Right lobe of liver (tissue), 6 donors: ENCODE measurements around the gene MRPL52. TPM values are rescaled to one million over a fixed set of nuclear protein-coding genes. Genes with fewer than 3 reads are reported as not detected.

ENCODE experiments used
- ATAC-seq, 4 donors: fragments of 200-7000 bp; cut with Tn5 transposase; one replicate each; pipeline ENCODE4 v1.9.1; 2020; ENCODE audit warnings: mild to moderate bottlenecking in 4 of 4, moderate library complexity in 4 of 4
- DNase-seq, 3 donors: peaks; one replicate each; pipeline ENCODE4 v3.0.0-alpha.2; 2020
- H3K27ac ChIP-seq, 3 donors: fragments of 200-600 bp; one replicate each; pipeline ENCODE4 v1.8.0; 2022
- H3K27me3 ChIP-seq, 2 donors: fragments of 200-600 bp; one replicate each; pipeline ENCODE4 v1.8.0; 2022
- H3K36me3 ChIP-seq, 4 donors: fragments of 200-600 bp; sonication (generic) in 1 of 4; one replicate each; pipeline versions ENCODE4 v1.5.1 to v1.8.0; 2017 to 2022; ENCODE audit warnings: control low read depth in 1 of 4
- H3K4me1 ChIP-seq, 4 donors: fragments of 200-600 bp; sonication (generic) in 1 of 4; one replicate each; pipeline versions ENCODE4 v1.5.1 to v1.8.0; 2017 to 2022; ENCODE audit warnings: control low read depth in 1 of 4
- H3K4me3 ChIP-seq, 3 donors: fragments of 200-600 bp; one replicate each; pipeline ENCODE4 v1.8.0; 2022
- H3K9me3 ChIP-seq, 4 donors: fragments of 200-600 bp; sonication (generic) in 1 of 4; one replicate each; pipeline versions ENCODE4 v1.5.1 to v1.8.0; 2017 to 2022; ENCODE audit warnings: control low read depth in 1 of 4
- CTCF ChIP-seq, 4 donors: fragments of 200-600 bp in 3 of 4; fragments of 450-650 bp in 1 of 4; IDR thresholded peaks; one replicate each; pipeline versions ENCODE4 v1.5.1 to v1.8.0; 2016 to 2022; ENCODE audit warnings: antibody characterized with exemption in 4 of 4, mild to moderate bottlenecking in 2 of 4
- POLR2A ChIP-seq: fragments of 450-650 bp; IDR thresholded peaks from one replicate; pipeline ENCODE4 v1.6.1; 2017; ENCODE audit warnings: antibody characterized with exemption, mild to moderate bottlenecking
- WGBS: methylation state at CpG from one replicate; pipeline ENCODE4 v1.1.6; 2018; ENCODE audit warnings: low coverage, low lambda C conversion rate; ENCODE audit not compliant: insufficient coverage; ENCODE audit errors: missing lambda C conversion rate; 5-methylcytosine and 5-hydroxymethylcytosine counted together
- intact Hi-C, 2 donors: fragments of 100-400 bp; cut with DNase I; formaldehyde crosslinking; loops; one replicate each; pipeline versions ENCODE4 v1.11.2 to v1.14.1; 2022
- total RNA-seq, 6 experiments: library from RNA; depleted of rRNA in 2 of 6; stranded (reverse); fragments of >200 nt in 2 of 6; fragmentation: NEBNext Ultra II Directional in 3 of 6; extraction: Animal tissue kit (Norgen Biotek cat#: 25700) in 3 of 6; gene quantifications; one replicate each; pipeline versions ENCODE4 v1.1.0 to v1.2.4, GENCODE V29; 2016 to 2023
- donor health status: DM: no; HTN: yes; CAD: no.
- donor health status: DM: no; HTN: no; CAD: no.
- donor health status: DM: no; HTN: no; CAD: no.
- donor health status: DM: no; HTN: yes; CAD: no.
- donor health status: DM: no; HTN: yes; CAD: no.

Gene MRPL52
- total RNA-seq, 6 experiments from 2014 or later, result 42.0 to 96.6 (median 47.6) TPM

GRCh38 chr14:22807432-22808087, 22.1 kb upstream of the MRPL52 start:
- H3K4me3 ChIP-seq, result no peak overlapping the region
- no peaks in the 10 kb centered on the region for H3K9me3 ChIP-seq
- intact Hi-C loops, result no loop called here
- no peak for DNase-seq
- WGBS, result 58% methylated on average over 8 of the region's 13 CpGs
- H3K4me1 ChIP-seq, result no peaks in the 10 kb centered on the region
- H3K36me3 ChIP-seq, result no peaks in the 10 kb centered on the region
- no peak for TF ChIP-seq CTCF (IDR thresholded peaks at IDR 0.05)
- no peak for TF ChIP-seq POLR2A
- peak in 2 of 4 donors; percentile 28 to 30 for ATAC-seq
- no peaks in the 10 kb centered on the region for H3K27me3 ChIP-seq
- no peak overlapping the region for H3K27ac ChIP-seq

- TF ChIP-seq CTCF (IDR thresholded peaks at IDR 0.05) (no peak), POLR2A (no peak)
- H3K27me3 ChIP-seq, result no peaks in the 10 kb centered on the region
- ATAC-seq (no peak), DNase-seq (no peak)
- intact Hi-C loops, result no loop called here
- WGBS, result 75% methylated on average over 5 of the region's 5 CpGs
- H3K27ac ChIP-seq, result no peak overlapping the region
- no peak overlapping the region for H3K4me3 ChIP-seq
- H3K9me3 ChIP-seq, result no peaks in the 10 kb centered on the region
- no peaks in the 10 kb centered on the region for H3K36me3 ChIP-seq
- no peaks in the 10 kb centered on the region for H3K4me1 ChIP-seq
Measured at GRCh38 chr14:22808388-22809209, 21.1 kb upstream of the MRPL52 start.

GRCh38 chr14:22811722-22812121, 18.0 kb upstream of the MRPL52 start:
- intact Hi-C loops, result no loop called here
- DNase-seq (no peak), ATAC-seq (peak in 3 of 4 donors; percentile 12 to 29 (median 28))
- H3K36me3 ChIP-seq, result no peaks in the 10 kb centered on the region
- TF ChIP-seq CTCF (IDR thresholded peaks at IDR 0.05), result no peak
- TF ChIP-seq POLR2A, result no peak
- H3K27ac ChIP-seq, result no peak overlapping the region
- no peaks in the 10 kb centered on the region for H3K4me1 ChIP-seq
- no peaks in the 10 kb centered on the region for H3K27me3 ChIP-seq
- H3K4me3 ChIP-seq, result peak overlapping the region in 1 of 3 donors; percentile 7
- H3K9me3 ChIP-seq, result no peaks in the 10 kb centered on the region
- 15% methylated on average over 2 of the region's 2 CpGs for WGBS

GRCh38 chr14:22812744-22813143, 16.9 kb upstream of the MRPL52 start:
- 65% methylated on average over 4 of the region's 4 CpGs for WGBS
- Histone ChIP-seq H3K4me3 (no peak overlapping the region), H3K27me3 (no peaks in the 10 kb centered on the region), H3K36me3 (no peaks in the 10 kb centered on the region), H3K4me1 (no peaks in the 10 kb centered on the region), H3K9me3 (no peaks in the 10 kb centered on the region), H3K27ac (no peak overlapping the region)
- no peak for ATAC-seq
- no peak for DNase-seq
- TF ChIP-seq POLR2A (no peak), CTCF (IDR thresholded peaks at IDR 0.05) (no peak)
- intact Hi-C loops, result no loop called here
